H1 (cell line): Measurements from ENCODE around the gene FOXS1. TPM values are rescaled to one million over a fixed set of nuclear protein-coding genes. Genes with fewer than 3 reads are reported as not detected.

Source experiments
- CTCF ChIA-PET: fragments of 300-600 bp; sonication (Branson Sonifier 250); formaldehyde crosslinking; loops from one replicate; lab custom pipeline; 2021; ENCODE audit not compliant: partially characterized antibody; lab: Charles Lee
- POLR2A ChIA-PET: fragments of 300-600 bp; sonication (Branson Sonifier 250); formaldehyde crosslinking; loops from one replicate; lab custom pipeline; 2021; ENCODE audit warnings: inconsistent platforms; ENCODE audit not compliant: partially characterized antibody; lab: Charles Lee
- DNase-seq, 2 experiments: peaks; one replicate each; pipeline versions ENCODE4 v3.0.0 to v3.0.0-alpha.2; 2010 to 2022; ENCODE audit warnings: low spot score in 2 of 2, low read depth in 1 of 2, mixed read lengths in 1 of 2
- FAIRE-seq: peaks from 2 replicates; lab custom pipeline; 2011; peaks lifted over from hg19 to GRCh38; lab: Jason Lieb, UNC
- H2AFZ ChIP-seq: 2 replicates; pipeline ENCODE4 v1.8.1; 2012; ENCODE audit warnings: low read length, inconsistent platforms
- H2AK5ac ChIP-seq: 2 replicates; pipeline ENCODE4 v1.6.1; 2013; ENCODE audit warnings: low read depth, low read length
- H2BK120ac ChIP-seq: replicated peaks from 2 replicates; pipeline ENCODE3; 2013; ENCODE audit warnings: low read depth, low read length, inconsistent platforms
- H2BK12ac ChIP-seq: 2 replicates; pipeline ENCODE4 v1.6.1; 2013; ENCODE audit warnings: low read depth, low read length
- H2BK15ac ChIP-seq: 2 replicates; pipeline ENCODE4 v1.6.1; 2013; ENCODE audit warnings: low read length
- H2BK20ac ChIP-seq: 2 replicates; pipeline ENCODE4 v1.6.1; 2013; ENCODE audit warnings: low read length
- H2BK5ac ChIP-seq: 2 replicates; pipeline ENCODE4 v1.6.1; 2013; ENCODE audit warnings: low read depth, low read length
- H3K14ac ChIP-seq: 2 replicates; pipeline ENCODE4 v1.6.1; 2013; ENCODE audit warnings: inconsistent platforms; ENCODE audit not compliant: insufficient read length
- H3K18ac ChIP-seq: 2 replicates; pipeline ENCODE4 v1.6.1; 2013; ENCODE audit warnings: low read length; ENCODE audit errors: extremely low read depth
- H3K23ac ChIP-seq: 2 replicates; pipeline ENCODE4 v1.6.1; 2013; ENCODE audit warnings: inconsistent platforms; ENCODE audit not compliant: insufficient read length
- H3K23me2 ChIP-seq: 2 replicates; pipeline ENCODE4 v1.6.1; 2013; ENCODE audit warnings: low read depth, low read length
- H3K27ac ChIP-seq: 2 replicates; pipeline ENCODE4 v1.6.1; 2011; ENCODE audit warnings: low read depth, low read length, inconsistent platforms
- H3K27me3 ChIP-seq, 4 experiments: replicated peaks in 1 of 4; 1 replicate in 1 of 4; 2 replicates in 3 of 4; pipeline versions ENCODE4 v1.6.1 to v1.8.1; 2011 to 2013; ENCODE audit warnings: low read length in 3 of 4, mild to moderate bottlenecking in 3 of 4, inconsistent platforms in 2 of 4, mixed read lengths in 2 of 4, moderate library complexity in 1 of 4; ENCODE audit not compliant: control insufficient read depth in 3 of 4, insufficient read depth in 3 of 4; ENCODE audit errors: extremely low read depth in 1 of 4
- H3K36me3 ChIP-seq, 4 experiments: 2 replicates each; pipeline versions ENCODE4 v1.6.1 to v1.8.1; 2011 to 2013; ENCODE audit warnings: mild to moderate bottlenecking in 4 of 4, low read length in 3 of 4, moderate library complexity in 2 of 4, control low read depth in 1 of 4, inconsistent platforms in 1 of 4; ENCODE audit not compliant: insufficient read depth in 4 of 4, control insufficient read depth in 2 of 4
- H3K4ac ChIP-seq: replicated peaks from 2 replicates; pipeline ENCODE3; 2013; ENCODE audit warnings: low read length, low read depth, mixed read lengths, inconsistent platforms; ENCODE audit not compliant: insufficient read length
- H3K4me1 ChIP-seq, 4 experiments: replicated peaks in 1 of 4; 1 replicate in 1 of 4; 2 replicates in 3 of 4; pipeline versions ENCODE4 v1.6.1 to v1.8.1; 2011 to 2013; ENCODE audit warnings: low read length in 3 of 4, inconsistent platforms in 2 of 4, mixed read lengths in 1 of 4; ENCODE audit not compliant: insufficient read depth in 4 of 4, control insufficient read depth in 3 of 4
- H3K4me2 ChIP-seq, 2 experiments: 2 replicates each; pipeline versions ENCODE4 v1.6.1 to v1.8.1; 2011 to 2013; ENCODE audit warnings: low read depth in 2 of 2, low read length in 2 of 2, control low read depth in 1 of 2, inconsistent platforms in 1 of 2, mild to moderate bottlenecking in 1 of 2; ENCODE audit not compliant: insufficient read depth in 1 of 2
- H3K4me3 ChIP-seq, 4 experiments: fragments of 200-600, 300-600 bp in 1 of 4; sonication (generic), shearing (Covaris generic), sonication (Bioruptor Twin) in 1 of 4; 2 replicates each; pipeline versions ENCODE4 v1.5.1 to v1.8.1; 2011 to 2016; ENCODE audit warnings: low read length in 4 of 4, low read depth in 3 of 4, control low read depth in 2 of 4, inconsistent platforms in 2 of 4, mild to moderate bottlenecking in 2 of 4, mixed read lengths in 1 of 4, moderate library complexity in 1 of 4; ENCODE audit not compliant: insufficient read depth in 2 of 4; ENCODE audit errors: extremely low read depth in 1 of 4
- H3K56ac ChIP-seq: replicated peaks from 2 replicates; pipeline ENCODE3; 2013; ENCODE audit warnings: low read depth, mild to moderate bottlenecking, mixed read lengths, low read length, inconsistent platforms; ENCODE audit not compliant: insufficient read length
- H3K79me1 ChIP-seq: 2 replicates; pipeline ENCODE4 v1.6.1; 2013; ENCODE audit warnings: low read depth, low read length, control low read depth
- H3K79me2 ChIP-seq, 2 experiments: 2 replicates each; pipeline versions ENCODE4 v1.6.1 to v1.8.1; 2012 to 2013; ENCODE audit warnings: low read length in 2 of 2, mild to moderate bottlenecking in 2 of 2, inconsistent platforms in 1 of 2; ENCODE audit not compliant: insufficient read depth in 2 of 2, control insufficient read depth in 1 of 2
- H3K9ac ChIP-seq, 4 experiments: replicated peaks in 1 of 4; 1 replicate in 1 of 4; 2 replicates in 3 of 4; pipeline versions ENCODE4 v1.6.1 to v1.8.1; 2011 to 2013; ENCODE audit warnings: low read depth in 3 of 4, low read length in 3 of 4, control low read depth in 2 of 4, mild to moderate bottlenecking in 2 of 4, moderate library complexity in 2 of 4, inconsistent platforms in 1 of 4; ENCODE audit errors: extremely low read depth in 1 of 4
- H3K9me3 ChIP-seq, 2 experiments: 2 replicates each; pipeline versions ENCODE4 v1.6.1 to v1.8.1; 2012 to 2013; ENCODE audit warnings: mild to moderate bottlenecking in 2 of 2, moderate library complexity in 2 of 2, control low read depth in 1 of 2, inconsistent platforms in 1 of 2, low read depth in 1 of 2, low read length in 1 of 2, mixed read lengths in 1 of 2; ENCODE audit not compliant: insufficient read depth in 2 of 2
- H4K20me1 ChIP-seq, 2 experiments: replicated peaks in 1 of 2; 2 replicates each; pipeline versions ENCODE3 to v1.8.1; 2011 to 2013; ENCODE audit warnings: inconsistent platforms in 2 of 2, low read length in 2 of 2, mild to moderate bottlenecking in 1 of 2; ENCODE audit not compliant: insufficient read depth in 2 of 2, control insufficient read depth in 1 of 2
- H4K5ac ChIP-seq: 2 replicates; pipeline ENCODE4 v1.6.1; 2013; ENCODE audit warnings: low read length, low read depth, mixed read lengths, inconsistent platforms; ENCODE audit not compliant: insufficient read length
- H4K8ac ChIP-seq: 2 replicates; pipeline ENCODE4 v1.8.0; 2013; ENCODE audit warnings: mild to moderate bottlenecking, moderate library complexity, low read length, inconsistent platforms; ENCODE audit not compliant: insufficient read depth; ENCODE audit errors: extremely low read depth
- H4K91ac ChIP-seq: replicated peaks from 2 replicates; pipeline ENCODE3; 2013; ENCODE audit warnings: low read length, mixed read lengths, inconsistent platforms; ENCODE audit not compliant: insufficient read length
- CEBPB ChIP-seq: IDR thresholded peaks from 2 replicates; pipeline ENCODE4 v1.6.1; 2012; ENCODE audit warnings: low read depth, low read length
- CREB1 ChIP-seq: IDR thresholded peaks from 2 replicates; pipeline ENCODE4 v1.6.1; 2012; ENCODE audit warnings: inconsistent platforms
- E2F6 ChIP-seq: IDR thresholded peaks from 2 replicates; pipeline ENCODE4 v1.6.1; 2012; ENCODE audit warnings: inconsistent platforms
- EZH2 ChIP-seq: fragments of 200-600 bp; sonication (generic); IDR thresholded peaks from 2 replicates; pipeline ENCODE4 v1.7.1; 2012; ENCODE audit warnings: low read depth, mild to moderate bottlenecking, moderate library complexity, low read length, inconsistent platforms; ENCODE audit not compliant: severe bottlenecking
- JUND ChIP-seq: IDR thresholded peaks from 2 replicates; pipeline ENCODE4 v1.6.1; 2011; ENCODE audit warnings: mild to moderate bottlenecking, improper control_type of control experiment, low read length
- KDM4A ChIP-seq: IDR thresholded peaks from one replicate; pipeline ENCODE4 v1.7.1; 2012; ENCODE audit warnings: low read depth, mild to moderate bottlenecking, moderate library complexity, low read length, inconsistent platforms; ENCODE audit not compliant: severe bottlenecking
- KDM5A ChIP-seq: fragments of 200-600 bp; IDR thresholded peaks from 2 replicates; pipeline ENCODE4 v1.7.1; 2012; ENCODE audit warnings: mild to moderate bottlenecking, low read length, inconsistent platforms, mixed read lengths
- RAD21 ChIP-seq, 2 experiments: IDR thresholded peaks in 1 of 2; conservative IDR thresholded peaks in 1 of 2; 2 replicates each; pipeline ENCODE4 v1.6.1; 2011; ENCODE audit warnings: low read depth in 2 of 2, low read length in 2 of 2, improper control_type of control experiment in 1 of 2, inconsistent platforms in 1 of 2, mild to moderate bottlenecking in 1 of 2, moderate library complexity in 1 of 2
- RXRA ChIP-seq: IDR thresholded peaks from 2 replicates; pipeline ENCODE4 v1.6.1; 2011; ENCODE audit warnings: low read depth, mild to moderate bottlenecking, low read length, moderate library complexity; ENCODE audit not compliant: insufficient read depth
- SAP30 ChIP-seq: fragments of 300-600 bp; sonication (generic); IDR thresholded peaks from 2 replicates; pipeline ENCODE4 v1.7.1; 2012; ENCODE audit warnings: low read length, moderate library complexity, mild to moderate bottlenecking, inconsistent platforms; ENCODE audit not compliant: insufficient read depth, insufficient replicate concordance
- SIN3A ChIP-seq, 2 experiments: IDR thresholded peaks in 1 of 2; conservative IDR thresholded peaks in 1 of 2; 2 replicates each; pipeline ENCODE4 v1.6.1; 2011 to 2012; ENCODE audit warnings: low read length in 2 of 2, improper control_type of control experiment in 1 of 2, low read depth in 1 of 2, mild to moderate bottlenecking in 1 of 2
- TAF1 ChIP-seq: IDR thresholded peaks from 2 replicates; pipeline ENCODE4 v1.6.1; 2011; ENCODE audit warnings: mild to moderate bottlenecking, low read depth, low read length
- TCF12 ChIP-seq: IDR thresholded peaks from 2 replicates; pipeline ENCODE4 v1.6.1; 2011; ENCODE audit warnings: low read depth, mild to moderate bottlenecking, low read length
- WGBS, 2 experiments: shearing (Covaris generic) in 1 of 2; methylation state at CpG; one replicate each; pipeline versions ENCODE4 v1.1.6 to v1.1.7; 2013 to 2015; ENCODE audit warnings: low lambda C conversion rate in 2 of 2, mixed read lengths in 2 of 2, inconsistent platforms in 1 of 2, low coverage in 1 of 2, missing lambda C conversion rate in 1 of 2; ENCODE audit not compliant: insufficient replicate concordance in 2 of 2, insufficient coverage in 1 of 2, insufficient read length in 1 of 2; ENCODE audit errors: extremely low coverage in 1 of 2, missing lambda C conversion rate in 1 of 2; 5-methylcytosine and 5-hydroxymethylcytosine counted together
- polyA plus RNA-seq, 7 experiments: library from polyadenylated mRNA; depleted of rRNA in 3 of 7; stranded (reverse) in 5 of 7; unstranded in 2 of 7; fragments of >200 nt in 5 of 7; fragments of 200-250 nt in 2 of 7; gene quantifications; 1 replicate in 5 of 7; 2 replicates in 1 of 7; 4 replicates in 1 of 7; pipeline versions ENCODE4 v1.2.1 to v1.2.3, GENCODE V29; 2011 to 2013; ENCODE audit warnings: missing spikeins in 2 of 7, mixed read lengths in 2 of 7
- total RNA-seq: library from RNA; stranded (reverse); fragmentation: NEBNext Ultra II Directional; extraction: Animal tissue kit (Norgen Biotek cat#: 25700); gene quantifications from 2 replicates; pipeline ENCODE4 v1.2.1, GENCODE V29; 2021

Gene FOXS1
- total and polyA plus RNA-seq, 2 of the 8 experiments (the other 6 are each of a cell fraction or from before 2014, with no cell fraction given), result 0.45 TPM; not detected in 1

GRCh38 chr20:31843881-31844280 lies 1.5 kb downstream of the FOXS1 start:
- Histone ChIP-seq H3K4me2 (no peak overlapping the region), H3K27me3 (peaks cover 0 to 10% (median 4%) of the 10 kb centered on the region in 4 experiments; a peak in 6 of 7 replicates), H3K79me2 (no peaks in the 10 kb centered on the region), H3K79me1 (no peaks in the 10 kb centered on the region), H4K20me1 (no peaks in the 10 kb centered on the region), H3K23ac (no peak overlapping the region), H3K4me3 (no peak overlapping the region), H3K56ac (no peak overlapping the region), H4K91ac (no peak overlapping the region), H2BK15ac (no peak overlapping the region; the same call in 1 of the 2 replicates), H4K8ac (no peak overlapping the region), H4K5ac (no peak overlapping the region), H2BK20ac (no peak overlapping the region), H3K4ac (no peak overlapping the region), H3K18ac (no peak overlapping the region; the same call in 1 of the 2 replicates), H3K4me1 (peaks cover 4 to 38% (median 32%) of the 10 kb centered on the region in 4 experiments), H3K36me3 (no peaks in the 10 kb centered on the region), H2AFZ (no peak overlapping the region), H3K14ac (no peak overlapping the region), H3K23me2 (peaks cover 4% of the 10 kb centered on the region), H2BK5ac (no peak overlapping the region), H2BK12ac (no peak overlapping the region; the same call in 1 of the 2 replicates), H2AK5ac (no peak overlapping the region), H3K9me3 (no peaks in the 10 kb centered on the region), H3K27ac (no peak overlapping the region), H2BK120ac (no peak overlapping the region), H3K9ac (no peak overlapping the region)
- FAIRE-seq (no peak), DNase-seq (no peak)
- POLR2A ChIA-PET, result no interaction called here
- CTCF ChIA-PET, result interaction anchor here (0.7 to 4.2 kb wide), 9 partner anchors 9 to 184 kb away, joined by 3 to 44 read pairs (median 7); partner anchors contain the start of gene PDRG1
- 87% methylated on average over 5 of the region's 5 CpGs; no CpG with 5 or more reads in 1 of the 2 experiments for WGBS, 2 experiments
- TF ChIP-seq KDM4A (no peak), KDM5A (no peak), SAP30 (no peak), TCF12 (no peak), JUND (no peak), CEBPB (no peak), TAF1 (no peak), RAD21 (IDR thresholded peaks at IDR 0.05 in 1 of 2, conservative IDR thresholded peaks at IDR 0.05 in 1 of 2; ENCODE audit: low read depth in 2 of 2, low read length in 2 of 2) (no peak), E2F6 (no peak), EZH2 (no peak), SIN3A (conservative IDR thresholded peaks at IDR 0.05 in 1 of 2, IDR thresholded peaks at IDR 0.05 in 1 of 2; ENCODE audit: low read depth in 1 of 2, low read length in 2 of 2) (no peak), RXRA (no peak), CREB1 (no peak)
